GM19238 (cell line): ENCODE data around the gene UBE2G1.

Experiments used
- DNase-seq: peaks from one replicate; pipeline ENCODE4 v3.0.0; 2011; ENCODE audit warnings: low spot score; ENCODE audit not compliant: insufficient read length

UBE2G1 gene

DNA sequence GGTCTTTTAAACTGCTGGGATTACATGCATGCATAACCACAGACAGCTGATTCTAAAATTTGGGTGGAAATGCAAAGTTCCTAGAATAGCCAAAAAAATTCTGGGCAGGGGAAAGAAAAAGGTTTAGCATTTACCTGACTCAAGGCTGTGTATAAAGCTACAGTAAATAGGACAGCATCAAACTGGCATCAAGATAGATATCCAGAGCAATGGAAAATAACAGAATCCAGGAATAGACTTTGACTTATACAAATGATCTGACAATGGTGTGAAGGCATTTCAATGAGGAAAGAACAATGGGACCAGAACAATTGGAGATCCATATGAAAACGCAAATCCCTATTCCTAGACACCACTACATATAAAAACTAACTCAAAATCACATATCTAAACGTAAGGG, 115.6 kb downstream of the UBE2G1 start:
- no peak for DNase-seq

- peak; percentile 46 for DNase-seq
Measured at GRCh38 chr17:4249452-4250029, 116.9 kb downstream of the UBE2G1 start.

DNA sequence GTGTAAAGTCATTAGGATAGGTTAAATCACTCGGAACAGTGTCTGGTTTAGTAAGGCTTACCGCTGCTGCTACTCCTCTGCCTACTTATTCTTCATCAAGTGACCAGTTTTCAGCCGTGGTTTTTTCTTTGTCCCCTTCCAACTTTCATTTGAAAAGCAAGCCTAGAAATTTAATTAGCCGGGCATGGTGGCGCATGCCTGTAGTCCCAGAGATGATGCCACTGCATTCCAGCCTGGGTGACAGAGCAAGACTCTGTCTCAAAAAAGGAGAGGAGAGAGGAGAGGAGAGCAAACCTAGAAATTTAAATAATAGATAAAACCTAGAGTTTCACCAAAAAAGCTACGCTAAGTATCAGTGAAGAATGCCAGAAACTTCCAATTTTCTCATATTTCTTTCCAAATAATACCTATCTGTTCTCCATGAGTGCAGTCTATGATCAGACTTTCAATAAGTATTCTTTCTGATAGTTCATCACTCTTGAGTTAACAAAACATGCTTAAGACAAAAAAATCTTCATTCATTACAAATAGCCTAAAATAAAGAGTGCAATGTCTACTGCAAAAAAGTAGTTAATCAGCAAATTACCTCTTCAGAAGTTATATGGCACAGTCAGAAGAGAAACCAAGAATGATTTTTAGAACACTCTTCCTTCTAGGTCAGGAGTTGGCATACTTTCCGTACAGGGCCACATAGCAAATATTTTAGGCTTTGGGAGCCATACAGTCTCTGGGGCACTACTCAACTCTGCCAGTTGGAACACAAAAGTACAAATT, 117.8 kb downstream of the UBE2G1 start:
- no peak for DNase-seq

GRCh38 chr17:4247971-4248388, 118.5 kb downstream of the UBE2G1 start:
- DNase-seq, result no peak

DNA sequence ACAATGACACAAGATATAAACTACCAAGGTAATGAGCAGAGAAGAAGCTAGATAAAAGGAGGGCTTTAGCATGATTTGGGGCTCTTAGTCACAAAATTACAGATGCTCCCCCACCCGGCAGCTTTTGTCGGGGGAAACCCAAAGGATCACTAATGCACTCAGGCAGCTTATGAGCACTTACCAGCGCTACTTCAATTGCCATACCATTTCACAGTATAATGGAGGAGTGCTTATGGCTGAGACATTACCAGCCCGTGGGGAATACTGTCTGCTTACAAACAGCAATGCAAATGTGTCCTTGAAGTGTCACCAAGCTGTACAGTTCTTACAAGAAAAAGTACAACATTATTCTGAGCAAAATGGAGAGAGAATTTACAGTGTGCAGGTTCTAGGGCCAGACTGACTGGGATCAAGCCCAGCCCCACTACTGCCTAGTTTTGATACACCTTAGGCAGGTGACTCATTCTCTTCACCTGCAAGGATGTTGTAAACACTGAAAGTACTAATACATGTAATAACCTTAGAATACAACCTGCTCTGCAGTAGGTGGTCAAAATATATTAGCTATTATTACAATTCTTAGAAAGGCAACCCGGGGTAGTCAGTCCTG, 119.0 kb downstream of the UBE2G1 start:
- no peak for DNase-seq

DNA sequence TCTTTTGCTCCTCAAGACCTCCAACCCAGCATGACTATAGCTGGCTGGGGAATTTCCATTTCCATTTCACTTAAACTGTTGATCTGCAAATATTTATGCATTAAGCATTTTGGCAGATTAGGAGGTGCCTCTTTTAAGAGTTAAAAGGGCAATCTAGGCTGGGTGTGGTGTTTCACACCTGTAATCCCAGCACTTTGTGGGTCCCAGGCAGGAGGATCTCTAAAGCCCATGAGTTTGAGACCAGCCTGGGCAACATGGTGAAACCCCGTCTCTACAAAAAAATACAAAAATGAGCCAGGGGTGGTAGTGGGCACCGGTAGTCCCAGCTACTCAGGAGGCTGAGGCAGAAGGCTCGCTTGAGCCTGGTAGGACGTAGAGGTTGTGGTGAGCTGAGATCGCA, 119.8 kb downstream of the UBE2G1 start:
- no peak for DNase-seq

DNA sequence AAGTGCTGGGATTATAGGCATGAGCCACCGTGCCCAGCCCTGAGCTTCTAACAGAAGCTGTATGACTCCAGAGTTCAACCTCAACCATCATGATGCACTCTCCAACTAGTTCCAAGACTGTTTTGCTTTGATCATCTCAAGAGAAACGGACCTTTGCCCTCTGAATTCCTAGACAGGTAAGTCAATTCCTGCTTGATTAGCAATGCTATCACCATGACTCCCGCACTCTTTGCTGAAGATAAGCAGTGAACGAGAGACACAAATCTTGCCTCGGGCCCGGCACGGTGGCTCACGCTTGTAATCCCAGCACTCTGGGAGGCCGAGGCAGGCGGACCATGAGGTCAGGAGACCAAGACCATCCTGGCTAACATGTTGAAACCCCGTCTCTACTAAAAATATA, 124.9 kb downstream of the UBE2G1 start:
- DNase-seq, result no peak

DNA sequence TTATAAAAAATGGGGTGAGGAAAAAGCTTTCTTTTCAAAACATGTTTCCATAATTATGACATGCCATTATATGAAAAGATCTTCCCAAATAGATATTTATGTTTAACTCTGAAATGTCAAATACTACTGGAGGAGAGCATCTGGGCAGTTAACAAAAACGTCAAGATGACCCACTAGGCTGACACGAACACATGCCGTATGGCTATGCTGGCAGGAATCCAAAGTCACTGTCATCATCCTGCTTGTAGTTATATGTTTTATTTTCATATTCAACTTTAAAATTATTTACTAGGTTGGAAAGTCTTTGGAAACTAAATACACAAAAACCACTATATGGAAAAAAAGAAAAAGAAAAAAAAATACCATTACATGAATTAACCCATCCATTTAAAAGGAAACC, 130.0 kb downstream of the UBE2G1 start:
- no peak for DNase-seq

DNA sequence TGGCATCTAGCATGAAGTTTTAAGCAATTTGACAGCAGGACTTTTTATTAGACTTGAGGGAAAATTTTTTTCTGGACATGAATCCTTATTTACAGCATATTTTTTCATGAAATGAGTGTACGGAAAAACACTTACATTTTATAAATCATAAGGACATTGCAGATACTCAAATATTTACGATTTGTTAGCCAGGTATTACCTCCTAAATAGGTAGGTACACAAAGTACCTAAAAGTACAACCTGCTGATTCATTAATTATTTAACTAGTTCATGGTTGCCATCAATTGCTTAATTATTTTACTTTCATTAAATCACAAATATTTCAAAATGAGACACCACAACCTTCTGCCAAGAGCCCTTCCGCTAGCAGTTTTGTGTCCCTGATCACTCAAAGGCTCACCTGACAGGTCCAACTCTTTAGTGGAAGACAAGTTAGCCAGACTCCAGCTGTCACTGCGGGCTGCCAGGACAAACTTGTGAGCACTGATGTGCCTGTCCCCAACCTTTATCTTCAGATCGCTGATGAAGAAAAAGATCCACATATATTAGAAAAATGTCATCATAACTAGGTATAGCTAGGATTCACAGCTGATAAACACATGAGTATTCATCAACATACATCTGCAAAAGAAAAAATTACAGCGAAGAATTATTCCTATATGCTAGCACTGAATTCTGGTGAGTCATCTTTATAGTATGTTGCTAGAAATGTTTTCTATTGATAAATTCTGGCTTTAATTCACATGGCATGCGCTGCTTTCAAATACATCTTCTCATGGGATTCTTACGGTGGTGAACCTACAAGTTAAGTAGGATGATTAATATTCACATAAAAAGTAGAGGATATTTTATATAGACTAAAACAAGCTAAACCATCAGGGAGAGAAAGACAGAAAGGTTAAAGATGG, 130.8 kb downstream of the UBE2G1 start:
- no peak for DNase-seq

- no peak for DNase-seq
Measured at GRCh38 chr17:4234401-4234800, 132.1 kb downstream of the UBE2G1 start.

DNA sequence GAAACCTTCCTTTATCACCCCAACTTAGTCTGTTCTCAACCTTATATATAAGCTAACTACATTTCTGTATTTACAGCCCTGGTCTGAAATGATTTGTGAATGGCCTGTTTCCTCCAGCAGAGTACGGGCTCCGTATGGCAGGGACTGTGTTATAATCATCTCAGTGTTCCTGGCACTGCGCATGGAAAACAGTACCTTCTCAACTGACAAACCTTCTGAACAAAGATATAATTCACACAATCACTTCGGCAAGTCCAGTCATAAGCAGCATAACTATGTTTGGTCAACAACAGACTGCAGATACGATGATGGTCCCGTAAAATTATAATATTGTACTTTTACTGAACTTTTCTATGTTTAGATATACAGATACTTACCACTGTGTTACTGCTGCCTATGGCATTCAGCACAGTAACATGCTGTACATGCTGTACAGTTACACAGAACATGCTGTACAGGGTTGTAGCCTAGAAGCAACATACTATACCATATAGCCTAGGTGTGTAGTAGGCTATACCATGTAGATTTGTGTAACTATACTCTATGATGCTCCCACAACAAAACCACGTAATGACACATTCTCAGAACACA, 132.7 kb downstream of the UBE2G1 start:
- DNase-seq, result no peak

- DNase-seq, result no peak
Measured at GRCh38 chr17:4232168-4232813, 134.2 kb downstream of the UBE2G1 start.

DNA sequence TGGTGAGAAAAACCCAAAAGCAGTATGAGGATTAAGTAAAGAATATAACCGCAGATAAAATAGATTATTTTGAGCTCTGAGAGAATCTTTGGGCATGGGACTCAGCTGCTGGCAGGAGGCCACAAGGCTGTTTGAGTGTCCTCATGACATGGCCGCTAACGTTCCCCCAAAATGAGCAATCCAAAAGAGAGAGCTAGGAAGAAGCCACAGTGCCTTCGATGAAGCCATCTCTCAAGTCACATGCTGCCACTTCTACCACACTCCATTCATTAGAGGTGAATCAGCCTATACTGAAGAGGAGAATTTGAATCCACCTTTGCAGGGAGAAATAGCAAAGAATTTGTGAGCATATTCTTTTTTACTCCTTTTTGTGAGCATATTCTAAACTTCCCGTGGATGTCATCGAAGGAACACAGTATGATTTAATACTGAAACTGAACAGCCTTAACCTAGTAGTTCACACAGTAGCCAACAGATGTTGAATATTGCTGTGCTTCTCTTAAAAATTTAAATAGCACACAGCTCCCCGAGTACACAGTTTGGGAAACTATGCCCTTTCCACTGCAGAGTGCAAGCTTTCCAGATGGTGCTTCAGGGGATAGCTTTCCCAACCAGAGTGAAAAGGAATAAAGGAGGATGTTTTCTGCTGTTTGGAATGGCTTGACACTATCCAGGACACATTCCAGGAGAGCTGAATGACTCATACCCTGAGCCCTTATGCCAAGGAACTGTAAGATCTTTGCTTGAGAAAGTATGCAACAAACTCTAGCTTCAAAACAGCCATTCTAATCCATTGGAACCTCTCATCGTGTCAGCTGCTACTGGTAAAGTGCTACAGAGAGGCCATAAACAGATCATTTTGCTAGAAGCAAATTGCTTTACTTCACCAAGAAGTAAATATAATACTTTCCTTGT, 136.6 kb downstream of the UBE2G1 start:
- no peak for DNase-seq

DNA sequence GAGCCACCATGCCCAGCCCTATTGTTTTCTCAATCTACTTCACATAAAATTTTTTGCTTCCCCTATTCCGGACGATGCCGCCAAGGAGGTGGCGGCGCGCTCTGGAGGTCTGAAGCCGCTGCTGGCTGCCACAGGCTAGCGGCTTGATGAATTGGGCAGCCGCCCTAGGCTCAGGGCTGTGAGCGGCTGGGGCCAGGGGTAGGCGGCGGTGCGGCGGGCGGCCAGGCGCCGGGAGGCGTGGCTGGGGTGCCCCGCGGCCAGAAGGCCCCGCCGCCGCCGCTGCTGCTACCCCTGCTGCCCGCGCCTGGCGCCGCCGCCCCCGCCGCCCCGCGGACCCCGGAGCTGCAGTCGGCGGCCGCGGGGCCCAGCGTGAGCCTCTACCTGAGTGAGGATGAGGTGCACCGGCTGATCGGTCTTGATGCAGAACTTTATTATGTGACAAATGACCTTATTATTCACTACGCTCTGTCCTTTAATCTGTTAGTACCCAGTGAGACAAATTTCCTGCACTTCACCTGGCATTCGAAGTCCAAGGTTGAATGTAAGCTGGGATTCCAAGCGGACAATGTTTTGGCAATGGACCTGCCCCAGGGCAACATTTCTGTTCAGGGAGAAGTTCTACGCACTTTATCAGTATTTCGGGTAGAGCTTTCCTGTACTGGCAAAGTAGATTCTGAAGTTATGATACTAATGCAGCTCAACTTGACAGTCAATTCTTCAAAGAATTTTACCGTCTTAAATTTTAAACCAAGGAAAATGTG, 144.4 kb downstream of the UBE2G1 start:
- no peak for DNase-seq

DNA sequence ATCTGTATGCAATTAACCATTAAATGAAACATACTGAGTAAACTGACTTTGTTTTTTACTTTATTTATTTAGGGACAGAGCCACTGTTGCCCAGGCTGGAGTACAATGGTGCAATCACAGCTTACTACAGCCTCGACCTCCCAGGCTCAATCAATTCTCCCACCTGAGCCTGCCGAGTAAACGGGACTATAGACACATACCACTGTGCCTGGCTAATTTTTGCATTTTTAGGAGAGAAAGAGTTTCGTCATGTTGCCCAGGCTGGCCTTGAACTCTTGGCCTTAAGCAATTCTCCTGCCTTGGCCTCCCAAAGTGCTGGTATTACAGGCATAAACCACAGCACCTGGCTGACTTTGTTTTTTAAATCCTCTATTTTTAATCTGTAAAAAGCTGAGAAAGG, 145.3 kb downstream of the UBE2G1 start:
- DNase-seq, result no peak

DNA sequence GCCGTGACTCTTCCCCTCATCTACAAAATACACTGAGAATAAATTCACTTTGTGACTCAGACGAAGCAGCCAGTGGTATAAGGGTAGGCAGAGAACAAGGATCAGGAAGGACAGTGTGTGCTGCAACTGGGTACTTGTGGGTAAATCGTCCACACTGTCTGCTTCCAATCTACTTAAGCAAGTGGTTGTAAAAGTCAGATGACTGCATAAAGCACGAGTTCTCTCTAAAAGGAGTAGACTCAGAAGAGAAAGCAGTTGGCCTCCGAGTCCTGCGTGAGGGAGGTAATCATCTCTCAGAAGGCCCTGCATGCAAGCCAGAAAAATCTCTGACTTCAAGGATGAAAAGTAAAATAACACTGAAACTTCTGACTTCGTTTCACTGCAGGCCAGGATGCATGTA, 145.8 kb downstream of the UBE2G1 start:
- DNase-seq, result no peak
